HCT116 (cell line): ENCODE results near the gene CTTN.

ENCODE experiments used
- ATF3 ChIP-seq: IDR thresholded peaks from 2 replicates; pipeline ENCODE4 v1.6.1; 2012
- CTCF ChIP-seq, 3 experiments: fragments of 200-600 bp in 1 of 3; sonication (generic) in 1 of 3; IDR thresholded peaks in 2 of 3; conservative IDR thresholded peaks in 1 of 3; 2 replicates each; pipeline ENCODE4 v1.5.1; 2012 to 2017; ENCODE audit warnings: low read depth in 2 of 3, low read length in 2 of 3, antibody characterized with exemption in 1 of 3, borderline replicate concordance in 1 of 3, control low read depth in 1 of 3, mild to moderate bottlenecking in 1 of 3, mixed read lengths in 1 of 3, mixed run types in 1 of 3, moderate library complexity in 1 of 3; ENCODE audit not compliant: insufficient read depth in 1 of 3
- ELF1 ChIP-seq: IDR thresholded peaks from 2 replicates; pipeline ENCODE4 v1.6.1; 2012; ENCODE audit warnings: low read depth, borderline replicate concordance
- EZH2 ChIP-seq: fragments of 200-600 bp; sonication (generic); IDR thresholded peaks from 2 replicates; pipeline ENCODE4 v1.6.1; 2017; ENCODE audit warnings: antibody characterized with exemption, mixed run types
- EZH2phosphoT487 ChIP-seq: fragments of 200-600 bp; IDR thresholded peaks from 2 replicates; pipeline ENCODE4 v1.6.1; 2018; ENCODE audit warnings: antibody characterized with exemption, borderline replicate concordance
- MAX ChIP-seq: IDR thresholded peaks from 2 replicates; pipeline ENCODE4 v1.6.1; 2012
- POLR2A ChIP-seq: IDR thresholded peaks from 2 replicates; pipeline ENCODE4 v1.7.0; 2011; ENCODE audit warnings: borderline replicate concordance; ENCODE audit not compliant: insufficient read depth, insufficient read length; ENCODE audit errors: extremely low read depth
- POLR2AphosphoS5 ChIP-seq: IDR thresholded peaks from 2 replicates; pipeline ENCODE4 v1.6.1; 2011; ENCODE audit warnings: mild to moderate bottlenecking, low read depth, low read length, moderate library complexity
- REST ChIP-seq: IDR thresholded peaks from 2 replicates; pipeline ENCODE4 v1.6.1; 2012; ENCODE audit warnings: low read depth
- SP1 ChIP-seq: IDR thresholded peaks from 2 replicates; pipeline ENCODE4 v1.6.1; 2012; ENCODE audit warnings: low read depth
- ZBTB33 ChIP-seq: IDR thresholded peaks from 2 replicates; pipeline ENCODE4 v1.6.1; 2011; ENCODE audit warnings: mild to moderate bottlenecking, low read length, moderate library complexity; ENCODE audit not compliant: insufficient replicate concordance; ENCODE audit errors: extremely low read depth
- ZNF274 ChIP-seq: fragments of 200-500 bp; sonication (Bioruptor generic); IDR thresholded peaks from 2 replicates; pipeline ENCODE4 v1.6.1; 2014; ENCODE audit warnings: mild to moderate bottlenecking, low read depth, low read length, inconsistent platforms

- TF ChIP-seq EZH2phosphoT487 (no peak), ATF3 (no peak), ZNF274 (no peak), REST (no peak), CTCF (IDR thresholded peaks at IDR 0.05 in 2 of 3, conservative IDR thresholded peaks at IDR 0.05 in 1 of 3; ENCODE audit: borderline replicate concordance in 1 of 3, insufficient read depth in 1 of 3, low read depth in 2 of 3, low read length in 2 of 3) (no peak), POLR2AphosphoS5 (no peak), ZBTB33 (no peak), SP1 (no peak), MAX (no peak), EZH2 (no peak), POLR2A (no peak), ELF1 (no peak)
These were observed 20.7 kb upstream of the CTTN start for GRCh38 chr11:70377645-70378044.
